Sigmoid colon (tissue), 7 donors: ENCODE results near the gene SAMD14. TPM values are rescaled to one million over a fixed set of nuclear protein-coding genes. Genes with fewer than 3 reads are reported as not detected.

Source experiments
- DNase-seq: peaks from one replicate; pipeline ENCODE4 v3.0.0-alpha.2; 2019
- H3K27ac ChIP-seq, 4 donors: fragments of 200-600 bp; sonication (generic); one replicate each; pipeline ENCODE4 v1.5.1; 2016 to 2019; ENCODE audit warnings: mild to moderate bottlenecking in 1 of 4
- H3K27me3 ChIP-seq, 3 donors: fragments of 200-600 bp; sonication (generic); one replicate each; pipeline ENCODE4 v1.5.1; 2019; ENCODE audit warnings: mild to moderate bottlenecking in 1 of 3
- H3K36me3 ChIP-seq, 4 donors: fragments of 200-600 bp; sonication (generic); one replicate each; pipeline ENCODE4 v1.5.1; 2016 to 2019
- H3K4me1 ChIP-seq, 4 donors: fragments of 200-600 bp; sonication (generic); one replicate each; pipeline ENCODE4 v1.5.1; 2017 to 2019
- H3K4me3 ChIP-seq, 4 donors: fragments of 200-600 bp; sonication (generic); one replicate each; pipeline ENCODE4 v1.5.1; 2017 to 2019; ENCODE audit warnings: mild to moderate bottlenecking in 2 of 4, moderate library complexity in 1 of 4
- H3K9me3 ChIP-seq, 4 donors: fragments of 200-600 bp in 3 of 4; sonication (generic) in 3 of 4; one replicate each; pipeline versions ENCODE4 v1.5.1 to v1.6.1; 2013 to 2019
- EP300 ChIP-seq, 4 donors: sonication (generic); formaldehyde crosslinking; IDR thresholded peaks; one replicate each; pipeline ENCODE4 v1.6.1; 2017; ENCODE audit warnings: antibody characterized with exemption in 4 of 4
- POLR2A ChIP-seq, 2 donors: fragments of 450-650 bp; IDR thresholded peaks; one replicate each; pipeline ENCODE4 v1.6.1; 2016; ENCODE audit warnings: antibody characterized with exemption in 2 of 2, mild to moderate bottlenecking in 2 of 2, moderate library complexity in 2 of 2
- POLR2AphosphoS5 ChIP-seq, 4 donors: sonication (generic); formaldehyde crosslinking; IDR thresholded peaks; one replicate each; pipeline ENCODE4 v1.6.1; 2017; ENCODE audit warnings: antibody characterized with exemption in 4 of 4
- WGBS, 2 donors: extraction: QIAGEN DNeasy Blood & Tissue Kit; methylation state at CpG; one replicate each; pipeline ENCODE4 v1.1.7; 2013; 5-methylcytosine and 5-hydroxymethylcytosine counted together
- intact Hi-C: fragments of 100-400 bp; cut with DNase I; formaldehyde crosslinking; loops from one replicate; pipeline ENCODE4 v1.15.1; 2023
- polyA plus RNA-seq, 3 donors: library from polyadenylated mRNA; stranded (reverse); fragments of 200-250 nt; gene quantifications; one replicate each; pipeline ENCODE4 v1.2.3, GENCODE V29; 2013
- total RNA-seq, 4 donors: library from RNA; depleted of rRNA; stranded (reverse); fragments of >200 nt; gene quantifications; one replicate each; pipeline ENCODE4 v1.1.0, GENCODE V29; 2016
- TF ChIP-seq, protein P1 (sequence below), 4 experiments: fragments of 450-650 bp in 3 of 4; fragments of 200-600 bp in 1 of 4; IDR thresholded peaks; one replicate each; pipeline ENCODE4 v1.5.1; 2016 to 2019; ENCODE audit warnings: antibody characterized with exemption in 4 of 4, mild to moderate bottlenecking in 3 of 4, moderate library complexity in 2 of 4
- donor health status: healthy with polysubstance abuse.
- donor health status: Bipolar disorder and iron deficiency.
- donor health status: healthy.

Gene SAMD14
- total and polyA plus RNA-seq, 7 donors = 0.16 to 2.5 (median 0.92) TPM

DNA sequence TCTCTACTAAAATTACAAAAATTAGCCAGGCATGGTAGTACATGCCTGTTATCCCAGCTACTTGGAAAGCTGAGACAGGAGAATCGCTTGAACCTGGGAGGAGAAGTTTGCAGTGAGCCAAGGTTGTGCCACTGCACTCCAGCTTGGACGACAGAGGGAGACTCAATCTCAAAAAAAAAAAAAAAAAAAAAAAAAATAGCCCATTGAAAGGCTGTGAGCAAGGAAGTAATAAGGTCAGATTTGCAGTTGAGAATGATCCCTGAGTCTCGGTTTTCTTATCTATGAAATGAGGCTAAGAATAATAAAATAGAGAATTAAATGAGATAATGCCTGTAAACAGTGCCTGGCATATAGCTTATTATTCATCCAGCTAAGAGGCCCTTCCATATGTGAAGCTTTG is 36.2 kb downstream of the SAMD14 start:
- Histone ChIP-seq H3K9me3 (no peaks in the 10 kb centered on the region), H3K36me3 (peaks cover 4 to 36% (median 20%) of the 10 kb centered on the region in 4 donors), H3K27me3 (no peaks in the 10 kb centered on the region), H3K4me3 (no peak overlapping the region), H3K27ac (peak overlapping the region; percentile 91 to 96 (median 92)), H3K4me1 (peaks cover 0 to 28% (median 19%) of the 10 kb centered on the region in 4 donors)
- DNase-seq = no peak
- TF ChIP-seq EP300 (IDR thresholded peaks at IDR 0.05) (no peak), POLR2AphosphoS5 (IDR thresholded peaks at IDR 0.05) (no peak), POLR2A (IDR thresholded peaks at IDR 0.05) (no peak)
- 27 to 59% methylated on average over 3 of the region's 3 CpGs for WGBS, 2 donors
- intact Hi-C loops = loop anchor here (2.0 kb wide), 1 partner anchor 203 kb away; no protein-coding TSS in a partner anchor

DNA sequence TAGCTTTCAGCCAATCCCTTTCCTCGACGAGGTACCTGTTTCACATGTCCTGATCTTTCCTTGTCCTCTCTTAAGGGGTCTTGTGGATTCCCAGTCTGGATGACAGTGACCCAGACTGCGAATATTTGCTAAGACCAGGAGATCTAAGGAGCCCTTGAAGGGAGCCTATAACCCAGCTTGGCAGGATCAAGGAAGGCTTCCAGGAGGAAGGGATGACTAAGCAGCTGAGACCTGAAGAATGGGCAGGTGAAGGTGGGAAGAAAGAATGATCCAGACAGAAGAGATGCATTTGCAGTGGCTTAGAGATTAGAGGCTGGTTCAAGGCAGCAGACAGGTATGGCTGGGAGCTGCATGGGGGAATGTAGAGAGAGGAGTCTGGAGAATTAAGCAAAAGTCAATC is 36.7 kb downstream of the SAMD14 start:
- H3K27ac ChIP-seq = no peak overlapping the region
- H3K4me3 ChIP-seq = no peak overlapping the region
- WGBS, 2 donors = 84 to 94% methylated on average over 3 of the region's 3 CpGs
- H3K27me3 ChIP-seq = no peaks in the 10 kb centered on the region
- H3K36me3 ChIP-seq = peaks cover 0 to 36% (median 20%) of the 10 kb centered on the region in 4 donors
- no peak for DNase-seq
- H3K4me1 ChIP-seq = peaks cover 0 to 27% (median 18%) of the 10 kb centered on the region in 4 donors
- intact Hi-C loops = no loop called here
- TF ChIP-seq EP300 (IDR thresholded peaks at IDR 0.05) (no peak), POLR2AphosphoS5 (IDR thresholded peaks at IDR 0.05) (no peak), POLR2A (IDR thresholded peaks at IDR 0.05) (no peak)
- TF ChIP-seq, protein P1, sequence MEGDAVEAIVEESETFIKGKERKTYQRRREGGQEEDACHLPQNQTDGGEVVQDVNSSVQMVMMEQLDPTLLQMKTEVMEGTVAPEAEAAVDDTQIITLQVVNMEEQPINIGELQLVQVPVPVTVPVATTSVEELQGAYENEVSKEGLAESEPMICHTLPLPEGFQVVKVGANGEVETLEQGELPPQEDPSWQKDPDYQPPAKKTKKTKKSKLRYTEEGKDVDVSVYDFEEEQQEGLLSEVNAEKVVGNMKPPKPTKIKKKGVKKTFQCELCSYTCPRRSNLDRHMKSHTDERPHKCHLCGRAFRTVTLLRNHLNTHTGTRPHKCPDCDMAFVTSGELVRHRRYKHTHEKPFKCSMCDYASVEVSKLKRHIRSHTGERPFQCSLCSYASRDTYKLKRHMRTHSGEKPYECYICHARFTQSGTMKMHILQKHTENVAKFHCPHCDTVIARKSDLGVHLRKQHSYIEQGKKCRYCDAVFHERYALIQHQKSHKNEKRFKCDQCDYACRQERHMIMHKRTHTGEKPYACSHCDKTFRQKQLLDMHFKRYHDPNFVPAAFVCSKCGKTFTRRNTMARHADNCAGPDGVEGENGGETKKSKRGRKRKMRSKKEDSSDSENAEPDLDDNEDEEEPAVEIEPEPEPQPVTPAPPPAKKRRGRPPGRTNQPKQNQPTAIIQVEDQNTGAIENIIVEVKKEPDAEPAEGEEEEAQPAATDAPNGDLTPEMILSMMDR (IDR thresholded peaks at IDR 0.05) = no peak
- no peaks in the 10 kb centered on the region for H3K9me3 ChIP-seq

DNA sequence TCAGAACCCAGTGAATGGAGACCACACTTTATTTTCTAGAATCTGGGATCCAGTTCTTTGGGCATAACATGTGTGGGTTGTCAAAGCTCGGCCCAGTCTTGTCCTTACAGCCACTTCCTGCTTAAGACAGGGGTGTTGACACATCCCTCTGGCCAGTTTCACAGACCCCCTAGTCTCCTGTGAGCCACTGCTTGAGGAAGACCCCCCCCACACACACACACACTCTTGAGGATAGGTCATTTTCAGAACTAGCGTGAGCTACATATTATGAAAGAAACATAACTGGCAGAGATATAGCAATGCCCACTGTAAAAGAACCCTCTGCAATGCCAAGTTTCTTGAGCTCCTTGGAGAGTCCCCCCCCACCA is 38.1 kb downstream of the SAMD14 start:
- intact Hi-C loops = no loop called here
- 79 to 80% methylated on average over 2 of the region's 2 CpGs for WGBS, 2 donors

DNA sequence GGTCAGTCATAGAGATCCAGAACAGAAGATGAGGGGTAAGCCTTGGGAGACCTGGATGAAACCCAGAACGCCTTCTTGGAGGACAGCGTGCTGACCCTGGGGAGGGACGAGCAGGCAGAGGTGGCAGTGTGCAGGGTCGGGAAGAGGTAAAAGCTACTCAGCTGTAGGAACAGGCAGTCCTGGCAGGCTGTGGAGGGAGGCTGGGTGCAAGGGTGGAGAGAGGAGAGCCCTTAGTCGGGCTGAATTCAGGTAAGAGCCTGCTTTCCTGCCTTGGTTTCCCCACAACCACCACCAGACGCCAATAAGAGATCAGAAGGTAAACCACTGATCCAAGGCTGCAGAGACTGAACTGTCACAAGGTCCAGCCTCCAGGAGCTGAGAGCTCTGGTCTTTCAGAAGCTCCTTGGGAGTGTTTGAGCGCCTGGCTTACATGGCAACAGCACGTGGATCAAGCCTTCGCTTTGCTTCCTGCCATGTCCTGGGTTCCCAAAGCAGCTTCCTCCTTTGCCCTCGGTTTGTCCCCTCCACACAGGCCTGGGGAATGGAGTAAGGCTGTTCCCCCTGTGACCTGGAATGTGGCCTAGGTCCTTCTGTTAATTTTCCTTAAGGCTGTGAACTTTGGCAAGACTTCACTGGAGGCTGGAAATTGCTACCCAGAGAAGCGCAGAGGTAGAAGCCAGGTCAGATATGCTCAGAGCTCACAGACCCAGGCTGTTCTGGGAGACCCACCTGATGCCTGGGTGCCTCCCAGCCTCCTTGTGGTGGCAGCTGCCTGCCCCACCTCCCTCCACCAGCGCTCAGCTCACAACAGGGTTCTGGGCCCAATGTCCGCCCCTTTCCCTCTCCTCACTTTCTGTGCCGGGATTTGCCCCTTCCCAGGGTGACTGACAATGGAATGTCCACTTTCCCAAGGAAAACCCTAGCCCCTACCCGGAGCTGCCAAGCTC is 38.7 kb downstream of the SAMD14 start:
- H3K27me3 ChIP-seq = no peaks in the 10 kb centered on the region
- peaks cover 0 to 25% (median 11%) of the 10 kb centered on the region in 4 donors for H3K36me3 ChIP-seq
- H3K27ac ChIP-seq = no peak overlapping the region
- H3K4me1 ChIP-seq = peaks cover 0 to 15% (median 8%) of the 10 kb centered on the region in 4 donors
- 81 to 87% methylated on average over 15 of the region's 15 CpGs for WGBS, 2 donors
- intact Hi-C loops = no loop called here
- no peaks in the 10 kb centered on the region for H3K9me3 ChIP-seq
- no peak overlapping the region for H3K4me3 ChIP-seq
- TF ChIP-seq POLR2AphosphoS5 (IDR thresholded peaks at IDR 0.05) (no peak), POLR2A (IDR thresholded peaks at IDR 0.05) (no peak), EP300 (IDR thresholded peaks at IDR 0.05) (no peak)
- TF ChIP-seq, protein P1 (IDR thresholded peaks at IDR 0.05) = no peak
- DNase-seq = no peak

More for the DNA sequence above, 38.1 kb downstream of the SAMD14 start:
- Histone ChIP-seq H3K9me3 (no peaks in the 10 kb centered on the region), H3K27ac (no peak overlapping the region), H3K36me3 (peaks cover 0 to 25% (median 11%) of the 10 kb centered on the region in 4 donors), H3K4me3 (no peak overlapping the region), H3K4me1 (peaks cover 0 to 22% (median 15%) of the 10 kb centered on the region in 4 donors), H3K27me3 (no peaks in the 10 kb centered on the region)
- no peak for DNase-seq
- TF ChIP-seq POLR2AphosphoS5 (IDR thresholded peaks at IDR 0.05) = no peak
- TF ChIP-seq, protein P1 (IDR thresholded peaks at IDR 0.05) = no peak
- TF ChIP-seq EP300 (IDR thresholded peaks at IDR 0.05) = no peak
- no peak for TF ChIP-seq POLR2A (IDR thresholded peaks at IDR 0.05)

DNA sequence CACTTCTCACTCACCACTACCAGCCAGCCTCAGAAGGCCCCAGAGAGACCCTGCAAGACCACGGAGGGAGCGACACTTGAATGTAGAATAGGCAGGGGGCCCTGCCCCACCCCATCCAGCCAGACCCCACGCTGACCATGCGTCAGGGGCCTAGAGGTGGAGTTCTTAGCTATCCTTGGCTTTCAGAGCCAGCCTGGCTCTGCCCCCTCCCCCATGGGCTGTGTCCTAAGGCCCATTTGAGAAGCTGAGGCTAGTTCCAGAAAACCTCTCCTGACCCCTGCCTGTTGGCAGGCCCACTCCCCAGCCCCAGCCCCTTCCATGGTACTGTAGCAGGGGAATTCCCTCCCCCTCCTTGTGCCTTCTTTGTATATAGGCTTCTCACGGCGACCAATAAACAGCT is 39.9 kb downstream of the SAMD14 start:
- intact Hi-C loops = no loop called here
- TF ChIP-seq POLR2AphosphoS5 (IDR thresholded peaks at IDR 0.05) (no peak), EP300 (IDR thresholded peaks at IDR 0.05) (no peak), POLR2A (IDR thresholded peaks at IDR 0.05) (no peak)
- TF ChIP-seq, protein P1 (IDR thresholded peaks at IDR 0.05) = no peak
- DNase-seq = no peak
- no peaks in the 10 kb centered on the region for H3K27me3 ChIP-seq
- peaks cover 0 to 9% (median 1%) of the 10 kb centered on the region in 4 donors for H3K4me1 ChIP-seq
- peaks cover 0 to 25% (median 11%) of the 10 kb centered on the region in 4 donors for H3K36me3 ChIP-seq
- no peak overlapping the region for H3K4me3 ChIP-seq
- WGBS, 2 donors = 84 to 85% methylated on average over 6 of the region's 6 CpGs
- H3K27ac ChIP-seq = no peak overlapping the region
- no peaks in the 10 kb centered on the region for H3K9me3 ChIP-seq
